Fibroblast of villous mesenchyme (primary cell): Measurements from ENCODE around the gene MAP3K5. TPM values are rescaled to one million over a fixed set of nuclear protein-coding genes. Genes with fewer than 3 reads are reported as not detected.
"Not testable (repeated sequence)": the region's sequence is repeated elsewhere in the genome, so short reads cannot be mapped to it uniquely, and the experiment has no call there.

ENCODE experiments used
- DNase-seq: peaks from one replicate; pipeline ENCODE4 v3.0.0-alpha.2; 2010; ENCODE audit warnings: low read depth
- H3K4me3 ChIP-seq: 2 replicates; pipeline ENCODE4 v1.5.1; 2011; ENCODE audit warnings: low read depth, mild to moderate bottlenecking, low read length
- CTCF ChIP-seq: IDR thresholded peaks from 2 replicates; pipeline ENCODE4 v1.5.1; 2012; ENCODE audit warnings: low read depth, mild to moderate bottlenecking, low read length; ENCODE audit not compliant: insufficient read depth
- total RNA-seq: library from RNA; depleted of rRNA; stranded (reverse); fragments of >200 nt; gene quantifications from 2 replicates; pipeline ENCODE4 v1.2.3, GENCODE V29; 2012

Gene MAP3K5
- total RNA-seq, 1 donor = 84.6 TPM

- TF ChIP-seq CTCF = no peak
- DNase-seq = no peak
- H3K4me3 ChIP-seq = no peak overlapping the region
Measured at GRCh38 chr6:136716917-136717715, 75.2 kb downstream of the MAP3K5 start.

GRCh38 chr6:136712642-136713041, 79.6 kb downstream of the MAP3K5 start:
- H3K4me3 ChIP-seq, DNase-seq: not testable (repeated sequence)

- DNase-seq = no peak
- TF ChIP-seq CTCF = no peak
- no peak overlapping the region for H3K4me3 ChIP-seq
Measured at GRCh38 chr6:136711644-136712043, 80.6 kb downstream of the MAP3K5 start.

- no peak for TF ChIP-seq CTCF
- no peak overlapping the region for H3K4me3 ChIP-seq
- DNase-seq = no peak
Measured at GRCh38 chr6:136710877-136711552, 81.3 kb downstream of the MAP3K5 start.

- DNase-seq = no peak
- TF ChIP-seq CTCF = no peak
Measured at GRCh38 chr6:136709429-136709828, 82.8 kb downstream of the MAP3K5 start.

GRCh38 chr6:136706430-136706829, 85.8 kb downstream of the MAP3K5 start:
- TF ChIP-seq CTCF = no peak
- no peak for DNase-seq

More at GRCh38 chr6:136709429-136709828, 82.8 kb downstream of the MAP3K5 start:
- no peak overlapping the region for H3K4me3 ChIP-seq

GRCh38 chr6:136703331-136703865, 88.9 kb downstream of the MAP3K5 start:
- no peak overlapping the region for H3K4me3 ChIP-seq
- DNase-seq = no peak
- no peak for TF ChIP-seq CTCF

More at GRCh38 chr6:136706430-136706829, 85.8 kb downstream of the MAP3K5 start:
- no peak overlapping the region for H3K4me3 ChIP-seq
